HUES6 (cell line): ENCODE measurements around the gene PTMS.

Experiments used
- H3K27ac ChIP-seq: 2 replicates; pipeline ENCODE4 v1.7.0; 2013; ENCODE audit warnings: low read depth, mild to moderate bottlenecking, low read length, inconsistent platforms
- H3K27me3 ChIP-seq: 2 replicates; pipeline ENCODE4 v1.6.1; 2013; ENCODE audit warnings: low read length; ENCODE audit not compliant: control insufficient read depth, insufficient read depth
- H3K36me3 ChIP-seq: 2 replicates; pipeline ENCODE4 v1.6.1; 2013; ENCODE audit warnings: low read length; ENCODE audit not compliant: control insufficient read depth, insufficient read depth
- H3K4me1 ChIP-seq: 2 replicates; pipeline ENCODE4 v1.6.1; 2013; ENCODE audit warnings: low read length; ENCODE audit not compliant: control insufficient read depth, insufficient read depth
- H3K4me3 ChIP-seq: 2 replicates; pipeline ENCODE4 v1.5.1; 2013; ENCODE audit warnings: low read depth, low read length
- H3K9ac ChIP-seq: one replicate; pipeline ENCODE4 v1.6.1; 2013; ENCODE audit warnings: mild to moderate bottlenecking, low read length
- H3K9me3 ChIP-seq: 2 replicates; pipeline ENCODE4 v1.6.1; 2013; ENCODE audit warnings: low read depth, low read length; ENCODE audit not compliant: control insufficient read depth, insufficient read depth

Gene PTMS

DNA sequence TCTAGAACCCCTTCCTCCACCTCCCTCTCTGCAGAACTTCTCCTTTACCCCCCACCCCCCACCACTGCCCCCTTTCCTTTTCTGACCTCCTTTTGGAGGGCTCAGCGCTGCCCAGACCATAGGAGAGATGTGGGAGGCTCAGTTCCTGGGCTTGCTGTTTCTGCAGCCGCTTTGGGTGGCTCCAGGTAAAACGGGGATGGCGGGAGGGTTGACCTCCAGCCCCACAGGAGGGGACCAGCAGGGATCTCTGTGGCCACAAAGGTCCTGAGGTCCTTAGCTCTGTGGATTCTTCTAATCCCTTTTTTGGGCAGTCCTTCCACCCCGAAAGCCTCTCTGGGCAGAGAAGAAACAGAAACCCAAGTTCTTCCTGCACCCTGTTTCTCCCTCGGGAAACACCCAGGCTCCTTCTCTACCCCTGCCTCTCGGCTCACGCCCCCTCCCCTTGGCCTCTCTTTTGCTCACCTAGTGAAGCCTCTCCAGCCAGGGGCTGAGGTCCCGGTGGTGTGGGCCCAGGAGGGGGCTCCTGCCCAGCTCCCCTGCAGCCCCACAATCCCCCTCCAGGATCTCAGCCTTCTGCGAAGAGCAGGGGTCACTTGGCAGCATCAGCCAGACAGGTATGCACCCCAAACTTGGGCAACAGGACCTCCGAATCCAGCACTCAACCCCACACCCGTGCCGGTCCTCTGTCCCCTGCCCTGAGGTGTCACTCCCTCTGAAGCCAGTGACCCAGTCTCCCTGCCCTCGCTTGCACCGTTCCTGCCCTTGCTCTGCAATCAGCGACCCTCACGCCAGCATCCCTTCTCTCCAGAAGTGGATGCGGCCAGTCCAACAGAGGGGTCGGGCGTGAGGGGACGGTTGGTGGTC is 6.8 kb downstream of the PTMS start:
- H3K27ac ChIP-seq = no peak overlapping the region
- no peak overlapping the region for H3K9ac ChIP-seq
- H3K4me3 ChIP-seq = peak overlapping the region; percentile 48
- H3K4me1 ChIP-seq = peaks cover 39% of the 10 kb centered on the region
- H3K9me3 ChIP-seq = no peaks in the 10 kb centered on the region
- H3K27me3 ChIP-seq = peaks cover 53% of the 10 kb centered on the region
- peaks cover 29% of the 10 kb centered on the region for H3K36me3 ChIP-seq

DNA sequence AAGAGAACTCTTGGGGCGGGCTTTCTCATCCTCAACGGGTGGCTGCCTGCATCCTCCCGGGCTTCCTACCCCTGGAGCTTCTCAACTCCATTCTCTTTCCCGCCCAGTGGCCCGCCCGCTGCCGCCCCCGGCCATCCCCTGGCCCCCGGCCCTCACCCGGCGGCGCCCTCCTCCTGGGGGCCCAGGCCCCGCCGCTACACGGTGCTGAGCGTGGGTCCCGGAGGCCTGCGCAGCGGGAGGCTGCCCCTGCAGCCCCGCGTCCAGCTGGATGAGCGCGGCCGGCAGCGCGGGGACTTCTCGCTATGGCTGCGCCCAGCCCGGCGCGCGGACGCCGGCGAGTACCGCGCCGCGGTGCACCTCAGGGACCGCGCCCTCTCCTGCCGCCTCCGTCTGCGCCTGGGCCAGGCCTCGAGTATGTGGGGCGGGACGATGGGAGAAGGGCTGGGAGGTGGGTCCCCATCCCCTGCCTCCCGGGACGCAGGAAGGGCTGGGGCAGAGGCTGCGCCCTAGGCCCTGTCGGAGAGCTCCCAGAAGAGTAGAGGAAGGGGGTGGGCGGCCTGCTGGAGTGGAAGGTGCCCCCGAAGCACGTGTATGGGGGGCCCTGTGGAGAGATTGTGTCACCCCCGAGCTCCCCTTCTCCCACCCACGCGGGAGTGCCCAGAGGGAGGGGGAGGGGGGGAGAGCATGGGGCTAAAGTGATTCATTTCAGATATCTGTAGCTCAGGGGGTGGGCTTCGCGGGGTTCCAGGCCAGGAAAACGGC is 7.6 kb downstream of the PTMS start:
- Histone ChIP-seq H3K27ac (no peak overlapping the region), H3K4me3 (peak overlapping the region; percentile 48), H3K4me1 (peaks cover 33% of the 10 kb centered on the region), H3K9ac (peak overlapping the region; percentile 15), H3K36me3 (peaks cover 29% of the 10 kb centered on the region), H3K27me3 (peaks cover 59% of the 10 kb centered on the region), H3K9me3 (no peaks in the 10 kb centered on the region)

DNA sequence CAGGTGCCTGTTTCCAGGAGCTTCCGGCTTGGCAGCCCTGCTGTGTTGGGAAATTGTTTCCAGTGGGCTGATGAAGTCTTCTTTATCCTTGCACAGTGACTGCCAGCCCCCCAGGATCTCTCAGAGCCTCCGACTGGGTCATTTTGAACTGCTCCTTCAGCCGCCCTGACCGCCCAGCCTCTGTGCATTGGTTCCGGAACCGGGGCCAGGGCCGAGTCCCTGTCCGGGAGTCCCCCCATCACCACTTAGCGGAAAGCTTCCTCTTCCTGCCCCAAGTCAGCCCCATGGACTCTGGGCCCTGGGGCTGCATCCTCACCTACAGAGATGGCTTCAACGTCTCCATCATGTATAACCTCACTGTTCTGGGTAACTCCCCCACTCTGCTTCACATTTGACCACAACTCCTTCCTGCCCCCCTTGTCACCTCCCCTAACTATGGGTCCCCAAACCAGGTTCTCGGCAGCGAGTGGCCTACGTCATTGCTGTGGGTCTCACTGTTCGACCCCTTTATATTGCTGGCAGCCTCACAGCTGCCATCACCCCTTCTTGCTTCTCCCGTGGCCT is 8.4 kb downstream of the PTMS start:
- no peak overlapping the region for H3K27ac ChIP-seq
- H3K27me3 ChIP-seq = peaks cover 59% of the 10 kb centered on the region
- no peak overlapping the region for H3K4me3 ChIP-seq
- H3K36me3 ChIP-seq = peaks cover 25% of the 10 kb centered on the region
- peaks cover 28% of the 10 kb centered on the region for H3K4me1 ChIP-seq
- H3K9ac ChIP-seq = no peak overlapping the region
- H3K9me3 ChIP-seq = no peaks in the 10 kb centered on the region

DNA sequence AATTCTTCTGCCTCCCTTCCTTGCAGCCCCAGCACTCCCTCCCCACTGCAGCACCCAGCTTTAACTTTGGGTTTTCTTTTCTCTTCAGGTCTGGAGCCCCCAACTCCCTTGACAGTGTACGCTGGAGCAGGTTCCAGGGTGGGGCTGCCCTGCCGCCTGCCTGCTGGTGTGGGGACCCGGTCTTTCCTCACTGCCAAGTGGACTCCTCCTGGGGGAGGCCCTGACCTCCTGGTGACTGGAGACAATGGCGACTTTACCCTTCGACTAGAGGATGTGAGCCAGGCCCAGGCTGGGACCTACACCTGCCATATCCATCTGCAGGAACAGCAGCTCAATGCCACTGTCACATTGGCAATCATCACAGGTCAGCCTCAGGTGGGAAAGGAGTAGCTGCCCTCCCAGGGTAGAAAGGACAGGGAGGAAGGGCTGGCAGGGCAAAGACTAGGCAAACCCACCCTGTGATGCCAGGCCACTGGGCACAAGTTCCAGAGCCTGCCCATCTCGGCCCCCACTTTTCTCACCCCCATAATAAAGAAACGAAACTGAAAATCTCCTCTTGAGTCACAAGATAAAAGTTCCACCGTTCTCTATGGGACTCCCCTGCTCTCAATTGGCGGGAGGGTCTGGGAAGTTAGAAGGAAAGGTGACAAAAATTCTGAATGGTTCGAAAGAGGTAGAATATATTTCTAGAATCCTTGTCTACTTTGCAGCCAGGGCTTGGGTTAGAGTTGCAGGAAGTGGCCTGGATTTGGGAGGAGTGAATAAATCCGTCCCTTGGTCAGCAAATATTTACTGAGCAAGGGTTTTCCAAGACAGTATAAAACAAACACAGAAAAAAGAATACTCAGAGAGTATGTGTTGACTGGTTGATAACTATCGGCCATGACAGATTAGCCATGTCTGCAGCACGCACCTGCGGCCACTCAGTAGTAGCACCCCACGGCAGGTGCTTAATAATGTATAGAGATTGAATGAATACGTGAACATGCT is 9.3 kb downstream of the PTMS start:
- Histone ChIP-seq H3K4me3 (no peak overlapping the region), H3K9ac (no peak overlapping the region), H3K36me3 (peaks cover 16% of the 10 kb centered on the region), H3K27me3 (peaks cover 59% of the 10 kb centered on the region), H3K4me1 (peaks cover 27% of the 10 kb centered on the region), H3K9me3 (no peaks in the 10 kb centered on the region), H3K27ac (no peak overlapping the region)

DNA sequence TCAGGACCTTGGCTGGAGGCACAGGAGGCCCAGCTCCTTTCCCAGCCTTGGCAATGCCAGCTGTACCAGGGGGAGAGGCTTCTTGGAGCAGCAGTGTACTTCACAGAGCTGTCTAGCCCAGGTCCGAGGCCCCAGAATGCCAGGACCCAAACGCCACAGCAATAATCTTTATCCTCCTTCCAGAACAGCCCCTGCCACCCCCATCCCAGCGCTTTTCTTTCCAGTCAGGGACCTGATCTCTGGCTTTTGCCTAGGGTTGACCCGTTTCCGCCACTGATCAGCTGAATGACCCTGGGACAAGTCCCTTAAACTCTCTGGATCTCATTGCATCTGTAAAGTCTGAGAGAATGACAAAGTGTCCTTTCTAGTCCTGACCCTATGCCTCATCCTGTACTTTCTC is 11.2 kb downstream of the PTMS start:
- Histone ChIP-seq H3K27me3 (peaks cover 53% of the 10 kb centered on the region), H3K4me1 (peaks cover 19% of the 10 kb centered on the region), H3K27ac (no peak overlapping the region), H3K9me3 (no peaks in the 10 kb centered on the region), H3K9ac (no peak overlapping the region), H3K4me3 (no peak overlapping the region), H3K36me3 (peaks cover 6% of the 10 kb centered on the region)

DNA sequence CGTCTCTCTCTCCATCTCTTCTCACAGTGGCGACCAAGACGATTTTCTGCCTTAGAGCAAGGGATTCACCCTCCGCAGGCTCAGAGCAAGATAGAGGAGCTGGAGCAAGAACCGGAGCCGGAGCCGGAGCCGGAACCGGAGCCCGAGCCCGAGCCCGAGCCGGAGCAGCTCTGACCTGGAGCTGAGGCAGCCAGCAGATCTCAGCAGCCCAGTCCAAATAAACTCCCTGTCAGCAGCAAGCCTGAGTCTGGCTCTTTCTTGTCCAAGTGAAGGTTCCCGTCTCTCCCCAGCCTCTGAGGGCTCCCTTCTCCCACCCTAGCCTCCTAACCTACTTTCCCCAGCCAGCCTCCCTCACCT is 12.0 kb downstream of the PTMS start:
- Histone ChIP-seq H3K36me3 (peaks cover 6% of the 10 kb centered on the region), H3K27me3 (peaks cover 45% of the 10 kb centered on the region), H3K4me1 (peaks cover 11% of the 10 kb centered on the region), H3K9me3 (no peaks in the 10 kb centered on the region), H3K9ac (peak overlapping the region; percentile 36), H3K4me3 (peak overlapping the region; percentile 66), H3K27ac (no peak overlapping the region)

DNA sequence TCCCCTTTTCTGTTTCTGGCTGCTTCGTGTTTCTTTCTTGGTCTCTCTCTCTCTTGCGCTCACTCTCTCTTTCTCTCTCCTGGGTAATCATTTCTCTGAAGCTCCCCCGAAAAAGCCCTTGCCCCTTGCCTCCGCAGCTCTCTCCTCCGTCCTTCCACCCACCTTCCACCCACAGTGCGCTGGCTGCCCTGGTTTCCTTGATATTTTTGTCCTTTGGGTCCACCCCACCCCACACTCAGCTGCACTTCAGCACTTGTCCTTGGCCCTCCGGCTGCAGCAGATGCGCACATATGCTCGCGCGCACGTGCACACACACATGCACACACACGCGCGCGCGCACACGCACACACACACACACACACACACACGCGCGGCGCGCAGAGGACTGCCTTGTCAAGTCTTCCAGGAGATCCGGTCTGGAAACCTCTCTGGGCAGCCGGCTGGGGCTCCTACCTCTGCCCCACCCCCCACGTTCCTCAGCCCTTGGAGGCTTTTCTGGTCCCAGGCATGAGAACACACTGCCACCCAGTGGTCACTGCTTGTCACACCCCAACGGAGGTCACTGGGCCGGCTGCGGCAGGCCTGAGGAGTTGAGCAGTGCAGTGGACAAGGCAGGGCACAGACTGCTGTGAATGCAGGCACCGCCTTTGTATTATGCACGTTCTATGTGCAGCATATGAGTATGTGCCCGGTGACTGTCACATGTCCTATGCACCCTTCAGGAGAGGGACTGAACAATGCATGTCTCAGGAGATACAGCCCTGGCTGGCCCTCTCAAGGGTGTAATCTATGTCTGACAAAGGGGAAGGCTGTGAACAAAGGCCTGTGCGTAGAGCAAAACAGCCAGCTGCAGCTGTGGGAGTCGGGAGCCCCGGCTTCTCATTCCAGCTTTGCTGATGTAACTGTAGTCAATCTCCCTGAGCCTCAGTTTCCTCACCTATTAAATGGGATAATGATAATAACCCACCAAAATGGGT is 12.7 kb downstream of the PTMS start:
- H3K27me3 ChIP-seq = peaks cover 39% of the 10 kb centered on the region
- no peaks in the 10 kb centered on the region for H3K9me3 ChIP-seq
- peak overlapping the region; percentile 66 for H3K4me3 ChIP-seq
- H3K9ac ChIP-seq = peak overlapping the region; percentile 36
- peaks cover 9% of the 10 kb centered on the region for H3K4me1 ChIP-seq
- peaks cover 6% of the 10 kb centered on the region for H3K36me3 ChIP-seq
- H3K27ac ChIP-seq = no peak overlapping the region

DNA sequence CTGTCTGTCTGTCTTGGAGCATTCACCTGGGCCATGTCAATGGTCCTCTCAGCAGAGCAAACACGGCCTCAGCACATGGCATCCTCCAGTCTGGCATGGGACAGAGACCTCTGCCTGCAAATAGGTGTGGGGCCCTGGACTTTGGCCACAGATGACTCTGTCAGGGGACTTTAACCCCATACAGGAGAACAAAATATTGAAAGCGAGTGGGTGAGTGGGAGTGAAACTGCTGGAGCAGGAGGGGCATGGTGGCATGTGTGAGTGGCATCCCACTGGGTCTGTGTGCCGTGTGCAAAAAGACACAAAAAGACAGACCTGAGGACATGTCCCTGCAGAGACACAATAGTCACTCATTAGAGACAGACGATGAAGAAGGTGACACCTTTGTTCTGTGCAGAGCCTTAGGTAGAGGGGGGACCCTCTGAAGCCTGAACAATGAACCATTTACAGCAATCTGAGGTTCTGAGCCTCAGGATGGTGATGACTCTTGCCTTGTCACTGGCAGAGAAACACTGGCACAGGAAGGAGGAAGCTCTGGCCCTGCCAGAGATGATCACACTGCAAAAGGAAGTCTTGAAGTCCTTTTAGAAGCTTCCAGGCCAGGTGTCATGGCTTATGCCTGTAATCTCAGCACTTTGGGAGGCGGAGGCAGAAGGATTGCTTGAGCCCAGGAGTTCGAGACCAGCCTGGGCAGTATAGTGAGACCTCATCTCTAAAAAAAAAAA is 13.7 kb downstream of the PTMS start:
- peaks cover 29% of the 10 kb centered on the region for H3K27me3 ChIP-seq
- no peak overlapping the region for H3K27ac ChIP-seq
- no peaks in the 10 kb centered on the region for H3K9me3 ChIP-seq
- H3K9ac ChIP-seq = no peak overlapping the region
- peaks cover 9% of the 10 kb centered on the region for H3K4me1 ChIP-seq
- H3K4me3 ChIP-seq = no peak overlapping the region
- H3K36me3 ChIP-seq = peaks cover 6% of the 10 kb centered on the region

DNA sequence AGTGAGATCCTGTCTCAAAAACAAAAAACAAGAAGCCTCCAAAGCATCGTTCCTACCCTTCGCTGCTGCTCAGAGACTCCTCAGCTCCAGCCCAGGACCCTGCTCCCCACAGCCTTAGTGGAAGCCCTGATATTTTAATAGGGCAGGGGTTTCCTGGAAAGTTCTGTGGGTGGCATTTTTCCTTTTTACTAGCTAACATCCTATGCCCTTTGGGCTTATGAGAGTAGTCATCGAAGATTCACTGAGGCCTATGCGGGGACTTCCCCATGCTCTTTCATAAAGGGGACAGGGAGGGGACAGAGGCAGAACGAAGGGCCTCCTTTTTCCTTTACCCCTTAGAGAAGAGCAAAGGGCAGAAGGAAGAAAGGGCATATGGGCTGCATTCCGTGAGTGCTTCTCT is 14.4 kb downstream of the PTMS start:
- H3K36me3 ChIP-seq = no peaks in the 10 kb centered on the region
- H3K9ac ChIP-seq = no peak overlapping the region
- peaks cover 9% of the 10 kb centered on the region for H3K4me1 ChIP-seq
- peaks cover 23% of the 10 kb centered on the region for H3K27me3 ChIP-seq
- H3K27ac ChIP-seq = no peak overlapping the region
- no peak overlapping the region for H3K4me3 ChIP-seq
- no peaks in the 10 kb centered on the region for H3K9me3 ChIP-seq
